Measurements from ENCODE around the gene HTRA1.

Gene HTRA1

DNA sequence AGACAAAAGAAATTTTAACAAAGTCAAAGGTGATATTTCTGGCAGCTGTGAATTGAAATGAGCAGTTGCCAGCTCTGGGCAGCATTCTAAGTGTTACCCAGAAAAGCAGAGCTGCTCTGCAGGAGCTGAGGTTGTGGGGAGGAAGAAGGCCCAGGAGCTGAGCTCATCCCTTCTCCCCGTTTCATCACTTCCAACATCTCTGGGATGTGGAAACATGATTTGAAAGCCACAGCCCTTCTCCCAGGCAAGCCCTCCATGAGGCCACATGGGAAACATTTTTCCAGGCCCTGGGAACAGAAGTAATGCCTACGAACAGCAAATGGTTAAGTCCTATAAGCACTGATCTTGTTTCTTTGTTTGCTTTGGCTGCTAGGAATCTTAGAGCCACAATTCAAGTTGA, 88.3 kb downstream of the HTRA1 start:
- in situ Hi-C loops (cut with MboI; ENCODE audit: low sequenced_read_pairs), result no loop called here

DNA sequence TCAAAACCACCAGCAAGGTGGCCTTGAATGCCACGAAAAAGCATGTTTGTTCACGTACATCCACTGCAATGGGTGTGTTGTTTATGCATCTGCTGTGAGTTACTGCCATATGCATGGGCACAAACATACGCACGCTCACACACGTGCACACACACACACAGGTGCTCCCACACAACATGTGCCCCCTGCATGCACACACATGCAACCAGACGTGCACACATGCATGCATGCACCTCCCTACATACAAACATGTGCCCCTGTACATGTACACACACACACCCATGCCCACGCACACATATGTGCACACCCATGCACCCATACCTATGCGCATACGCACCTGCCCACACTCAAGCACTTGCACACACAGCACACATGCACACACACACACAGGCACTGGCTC, 89.1 kb downstream of the HTRA1 start:
- in situ Hi-C loops (cut with MboI; ENCODE audit: low sequenced_read_pairs), result no loop called here

- in situ Hi-C loops (cut with MboI; ENCODE audit: low sequenced_read_pairs), result no loop called here
Observed at GRCh38 chr10:122550983-122551382, 89.6 kb downstream of the HTRA1 start.

DNA sequence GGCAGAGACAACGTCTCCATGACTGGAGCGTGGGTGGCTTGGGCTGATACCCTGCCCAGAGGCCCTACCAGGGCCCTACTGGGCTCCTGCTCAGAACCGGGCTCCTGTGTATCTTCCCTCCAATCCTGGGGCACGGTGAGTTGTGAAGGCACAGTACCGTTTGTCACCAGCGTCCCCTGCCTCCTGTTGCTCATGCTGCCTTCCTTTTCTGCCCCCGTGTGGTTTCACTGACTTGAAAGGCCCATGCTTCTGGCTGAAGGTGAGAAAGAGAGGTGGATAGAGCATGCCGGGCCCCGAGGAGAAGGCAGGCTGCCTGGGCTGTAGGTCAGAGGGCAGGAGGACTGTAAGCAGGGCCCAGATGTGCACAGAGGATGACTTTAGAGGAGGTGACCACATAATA, 90.1 kb downstream of the HTRA1 start:
- in situ Hi-C loops (cut with MboI; ENCODE audit: low sequenced_read_pairs), result no loop called here

DNA sequence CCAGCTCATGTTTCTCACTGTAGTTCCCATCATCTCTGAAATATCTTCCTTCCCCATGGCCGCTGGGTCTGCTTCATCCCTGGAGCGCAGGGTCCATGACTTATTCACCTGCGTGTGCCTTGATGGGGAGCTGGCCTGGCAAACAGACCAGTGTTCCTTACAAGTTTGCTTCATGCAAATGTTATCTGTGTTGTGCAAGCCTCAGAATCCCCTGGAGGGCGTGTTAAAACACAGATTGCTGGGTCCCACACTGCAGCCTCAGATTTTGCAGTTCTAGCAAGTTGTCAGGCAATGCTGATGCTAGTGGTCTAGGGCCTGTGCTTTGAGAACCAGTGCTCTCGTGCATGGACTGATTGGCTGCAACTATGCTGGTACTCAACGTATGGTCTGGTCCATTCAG, 92.0 kb downstream of the HTRA1 start:
- in situ Hi-C loops (cut with MboI; ENCODE audit: low sequenced_read_pairs), result no loop called here

DNA sequence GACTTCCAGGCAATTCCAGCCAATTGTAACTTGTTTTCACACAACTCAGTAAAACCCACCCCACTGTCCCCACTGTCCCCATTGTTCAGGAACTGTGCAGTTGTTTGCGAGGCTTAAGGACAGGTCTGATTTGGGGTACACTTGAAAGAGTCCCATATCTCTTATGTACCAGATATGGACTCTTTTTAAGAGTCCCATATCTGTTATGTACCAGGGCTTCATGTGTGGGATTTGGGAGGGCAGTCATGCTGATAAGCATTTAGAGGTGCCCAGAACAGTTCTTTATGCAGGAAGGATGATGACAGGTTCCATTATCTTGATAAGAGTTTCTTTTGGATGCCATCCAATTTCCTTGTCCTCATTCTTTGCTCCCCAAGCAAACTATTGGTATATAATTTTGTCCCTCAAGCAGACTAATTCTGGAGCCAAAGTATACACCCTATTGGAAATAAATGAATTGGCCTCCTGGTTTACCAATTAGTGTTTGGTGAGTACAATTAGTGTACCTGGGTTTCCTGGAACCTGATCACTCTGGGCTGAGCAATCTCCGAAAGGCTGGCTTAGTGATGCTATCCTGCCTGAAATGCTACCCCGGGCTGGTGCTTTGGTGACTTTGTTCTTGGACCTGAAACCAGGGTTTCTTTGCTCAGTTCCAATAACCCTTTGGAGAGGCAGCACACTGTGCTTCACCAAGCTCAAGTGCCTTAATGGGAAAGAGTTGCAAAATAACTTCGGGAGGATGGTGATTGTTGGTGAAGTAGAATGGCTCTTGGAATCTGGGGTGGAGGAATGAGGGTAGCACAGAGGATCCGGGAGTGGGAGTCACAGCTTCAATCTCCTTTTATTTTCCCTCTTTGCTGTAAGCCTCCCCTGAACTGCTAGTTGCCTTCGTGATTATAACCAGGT, 93.0 kb downstream of the HTRA1 start:
- in situ Hi-C loops (cut with MboI; ENCODE audit: low sequenced_read_pairs), result no loop called here

- in situ Hi-C loops (cut with MboI; ENCODE audit: low sequenced_read_pairs), result no loop called here
Observed at GRCh38 chr10:122555442-122555841, 94.1 kb downstream of the HTRA1 start.

- in situ Hi-C loops (cut with MboI; ENCODE audit: low sequenced_read_pairs), result no loop called here
Observed at GRCh38 chr10:122557516-122557915, 96.2 kb downstream of the HTRA1 start.

DNA sequence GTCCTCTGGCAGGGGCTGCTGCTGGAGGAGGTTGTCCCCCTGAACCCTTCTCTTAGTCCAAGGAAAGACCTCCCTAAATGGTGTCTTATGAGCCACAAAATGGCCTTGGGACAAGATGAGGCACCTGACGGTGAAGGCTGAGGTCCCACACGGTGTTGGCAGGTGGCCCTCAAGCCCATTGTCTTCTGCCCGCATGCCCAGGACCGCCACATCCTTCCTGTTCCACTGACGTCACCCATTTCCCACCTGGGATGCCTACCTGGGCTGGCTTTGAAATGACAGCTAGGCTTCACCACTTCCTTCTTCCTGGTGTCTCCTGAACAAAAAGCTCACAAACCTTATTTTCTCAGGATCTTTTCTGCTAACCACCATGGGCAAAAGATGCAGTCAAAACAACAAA, 97.1 kb downstream of the HTRA1 start:
- in situ Hi-C loops (cut with MboI; ENCODE audit: low sequenced_read_pairs), result no loop called here

DNA sequence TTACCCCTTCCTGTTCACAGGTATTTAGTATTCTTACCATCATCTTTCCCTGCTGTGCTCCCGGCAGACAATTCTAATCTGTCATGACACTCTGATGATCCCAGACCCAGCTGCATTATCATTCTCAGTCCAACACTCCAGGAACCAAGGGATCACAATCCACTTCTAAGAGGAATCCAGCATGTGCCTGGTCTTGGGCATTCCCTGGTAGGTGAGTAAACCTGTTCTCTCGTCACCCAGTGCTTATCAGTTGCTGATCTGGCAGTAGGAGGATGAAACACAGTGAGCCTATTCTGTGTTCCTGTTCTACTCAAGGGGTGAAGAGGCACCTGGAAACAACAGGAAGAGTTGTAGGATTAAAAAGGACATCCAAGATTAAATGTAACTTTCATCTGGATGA, 97.9 kb downstream of the HTRA1 start:
- in situ Hi-C loops (cut with MboI; ENCODE audit: low sequenced_read_pairs), result no loop called here

DNA sequence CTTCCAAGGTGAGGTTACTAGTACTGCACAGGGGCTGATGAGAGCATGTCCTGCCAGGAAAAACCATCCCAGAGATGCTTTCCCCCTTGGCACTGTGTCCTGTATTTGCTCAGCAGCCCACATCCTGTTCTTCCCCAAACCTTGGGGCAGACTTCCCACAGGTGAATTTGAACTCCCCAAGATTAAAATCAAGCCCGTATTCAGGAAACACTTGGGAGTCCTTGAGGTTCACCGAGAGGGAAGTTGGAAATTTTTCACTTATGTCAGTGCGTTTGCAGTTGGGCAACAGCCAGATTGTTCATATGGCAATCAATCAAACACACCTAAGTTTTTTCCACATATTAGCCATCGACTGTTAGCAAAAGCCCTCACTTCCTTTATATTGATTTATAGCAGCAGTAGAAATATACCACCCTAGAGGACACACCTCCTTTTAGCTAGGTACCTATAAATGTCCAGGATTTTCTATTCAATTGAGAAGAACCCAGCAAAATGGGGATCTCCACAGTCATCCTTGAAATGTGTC, 99.0 kb downstream of the HTRA1 start, which contains the start of gene DMBT1:
TSS of gene DMBT1 (plus strand) at position 476 of the 526 bp plus-strand sequence. CDS start at position 493, 17 bp downstream.
- in situ Hi-C loops (cut with MboI; ENCODE audit: low sequenced_read_pairs), result no loop called here

DNA sequence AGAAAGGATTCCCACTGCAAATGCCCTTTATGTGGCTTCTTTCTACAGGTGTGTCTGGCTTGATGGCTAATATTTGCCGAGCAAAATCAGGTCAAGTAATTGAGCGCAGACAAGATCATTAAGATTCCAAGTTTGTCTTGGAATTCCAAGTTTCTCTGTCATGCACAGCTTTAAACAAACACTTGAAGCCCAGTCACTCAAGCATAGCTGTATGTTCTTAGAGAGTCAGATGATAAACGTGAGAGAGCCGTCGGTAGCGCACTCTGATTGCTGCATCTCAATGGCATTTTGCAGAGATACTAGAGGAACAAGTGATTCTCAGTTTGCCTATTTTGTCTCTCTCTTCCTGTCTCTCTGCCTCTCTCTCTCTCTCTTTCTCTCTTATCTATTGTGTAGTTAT, 99.9 kb downstream of the HTRA1 start:
- in situ Hi-C loops (cut with MboI; ENCODE audit: low sequenced_read_pairs), result no loop called here

DNA sequence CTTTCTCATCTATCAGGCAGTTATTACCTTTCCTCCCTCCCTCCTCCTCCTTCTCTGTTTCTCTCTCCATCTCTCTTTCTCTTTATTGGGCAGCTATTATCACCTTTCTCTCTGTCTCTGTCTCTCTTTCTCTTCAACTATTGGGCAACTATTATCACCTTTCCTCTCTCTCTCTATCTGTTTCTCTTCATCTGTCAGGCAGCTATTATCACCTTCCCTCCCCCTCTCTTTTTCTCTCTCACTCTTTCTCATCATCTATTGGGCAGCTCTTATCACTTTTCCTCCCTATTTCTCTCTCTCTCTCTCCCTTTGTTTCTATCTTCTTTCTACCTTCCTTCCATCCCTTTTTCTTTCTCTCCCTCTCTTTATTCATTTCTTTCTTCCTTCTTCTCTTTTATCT, 100.4 kb downstream of the HTRA1 start:
- in situ Hi-C loops (cut with MboI; ENCODE audit: low sequenced_read_pairs), result no loop called here
